ENCODE measurements around the gene NKAPD1. TPM values are rescaled to one million over a fixed set of nuclear protein-coding genes. Genes with fewer than 3 reads are reported as not detected.

The NKAPD1 gene
- total and polyA plus RNA-seq, 2 experiments from 2014 or later, result 26.1 to 39.4 TPM

DNA sequence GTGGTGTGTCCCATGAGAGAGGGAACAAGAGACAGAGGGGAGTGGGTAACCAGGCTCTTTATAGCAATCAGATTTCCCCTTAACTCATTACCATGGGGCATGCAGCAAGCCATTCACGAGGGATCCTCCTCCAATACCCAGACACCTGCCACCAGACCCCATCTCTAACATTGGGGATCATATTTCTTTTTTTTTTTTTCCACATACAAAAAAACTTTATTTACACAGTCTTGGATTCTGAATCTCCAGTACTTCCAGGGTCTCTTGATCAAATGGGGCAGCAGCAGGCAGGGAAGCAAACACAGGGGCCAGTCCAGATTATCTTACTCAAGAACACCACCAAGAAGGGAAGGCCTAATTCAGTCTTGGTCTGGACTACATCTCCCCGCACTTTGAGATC, 44.6 kb upstream of the NKAPD1 start:
- no peaks in the 10 kb centered on the region for H3K9me3 ChIP-seq (ENCODE audit: low read depth)
- 88 to 100% methylated on average over 2 of the region's 2 CpGs for WGBS, 2 experiments (ENCODE audit: low coverage in 1 of 2, low lambda C conversion rate in 2 of 2, missing lambda C conversion rate in 2 of 2)
- TF ChIP-seq EZH2 (IDR thresholded peaks at IDR 0.05; ENCODE audit: insufficient read depth, poor library complexity, severe bottlenecking) (no peak), EZH2phosphoT487 (IDR thresholded peaks at IDR 0.05; ENCODE audit: insufficient read depth, low read depth) (no peak)
- H3K9me2 ChIP-seq (ENCODE audit: insufficient read depth), result no peaks in the 10 kb centered on the region
- H3F3A ChIP-seq (ENCODE audit: insufficient read depth), result peaks cover 1% of the 10 kb centered on the region; the same call in 1 of the 2 replicates
- no peak overlapping the region for H3K4me3 ChIP-seq
- no peaks in the 10 kb centered on the region for H3K27me3 ChIP-seq (replicated peaks; ENCODE audit: insufficient read depth)
- peaks cover 14% of the 10 kb centered on the region for H3K79me2 ChIP-seq (ENCODE audit: insufficient read depth)
- no peaks in the 10 kb centered on the region for H4K20me1 ChIP-seq (ENCODE audit: insufficient read depth)
- no peak overlapping the region for H3K27ac ChIP-seq
- H2AFZ ChIP-seq, result no peak overlapping the region
- in situ Hi-C loops (cut with MboI), result no loop called here
- H3K36me3 ChIP-seq (ENCODE audit: low read depth), result peaks cover 32% of the 10 kb centered on the region
- no peak for DNase-seq
- 0 out of 2 replicates have a peak, but pooled peaks cover under 1% of the 10 kb centered on the region for H3K4me1 ChIP-seq (ENCODE audit: insufficient read depth)
- H3K4me2 ChIP-seq (ENCODE audit: unreplicated experiment), result no peak overlapping the region
- no peak overlapping the region for H3K9ac ChIP-seq

- Histone ChIP-seq H4K20me1 (ENCODE audit: insufficient read depth) (no peaks in the 10 kb centered on the region), H3F3A (ENCODE audit: insufficient read depth) (no peaks in the 10 kb centered on the region), H3K36me3 (ENCODE audit: low read depth) (peaks cover 41% of the 10 kb centered on the region), H3K27ac (no peak overlapping the region), H3K4me1 (ENCODE audit: insufficient read depth) (no peaks in the 10 kb centered on the region), H3K4me3 (no peak overlapping the region), H2AFZ (no peak overlapping the region), H3K9me2 (ENCODE audit: insufficient read depth) (no peaks in the 10 kb centered on the region), H3K4me2 (ENCODE audit: unreplicated experiment) (no peak overlapping the region), H3K27me3 (replicated peaks; ENCODE audit: insufficient read depth) (no peaks in the 10 kb centered on the region), H3K9ac (no peak overlapping the region), H3K9me3 (ENCODE audit: low read depth) (no peaks in the 10 kb centered on the region), H3K79me2 (ENCODE audit: insufficient read depth) (peaks cover 9% of the 10 kb centered on the region; the same call in 1 of the 2 replicates)
- in situ Hi-C loops (cut with MboI), result no loop called here
- WGBS, 2 experiments (ENCODE audit: low coverage in 1 of 2, low lambda C conversion rate in 2 of 2, missing lambda C conversion rate in 2 of 2), result 97% methylated on average over 3 of the region's 3 CpGs
- TF ChIP-seq EZH2phosphoT487 (IDR thresholded peaks at IDR 0.05; ENCODE audit: insufficient read depth, low read depth) (no peak), EZH2 (IDR thresholded peaks at IDR 0.05; ENCODE audit: insufficient read depth, poor library complexity, severe bottlenecking) (no peak)
- no peak for DNase-seq
Observed at GRCh38 chr11:112033902-112034301, 40.2 kb upstream of the NKAPD1 start.

GRCh38 chr11:112037527-112037926, 36.6 kb upstream of the NKAPD1 start:
- H3K79me2 ChIP-seq (ENCODE audit: insufficient read depth), result no peaks in the 10 kb centered on the region
- DNase-seq, result no peak
- in situ Hi-C loops (cut with MboI), result no loop called here
- no peak overlapping the region for H3K4me2 ChIP-seq (ENCODE audit: unreplicated experiment)
- H3K9me3 ChIP-seq (ENCODE audit: low read depth), result no peaks in the 10 kb centered on the region
- peaks cover 6% of the 10 kb centered on the region for H3K4me1 ChIP-seq (ENCODE audit: insufficient read depth)
- H3K9me2 ChIP-seq (ENCODE audit: insufficient read depth), result no peaks in the 10 kb centered on the region
- no peaks in the 10 kb centered on the region for H3K27me3 ChIP-seq (replicated peaks; ENCODE audit: insufficient read depth)
- no peak overlapping the region for H3K9ac ChIP-seq
- no peak overlapping the region for H3K27ac ChIP-seq
- no peaks in the 10 kb centered on the region for H4K20me1 ChIP-seq (ENCODE audit: insufficient read depth)
- TF ChIP-seq EZH2 (IDR thresholded peaks at IDR 0.05; ENCODE audit: insufficient read depth, poor library complexity, severe bottlenecking) (no peak), EZH2phosphoT487 (IDR thresholded peaks at IDR 0.05; ENCODE audit: insufficient read depth, low read depth) (no peak)
- no peak overlapping the region for H3K4me3 ChIP-seq
- peaks cover 20% of the 10 kb centered on the region for H3F3A ChIP-seq (ENCODE audit: insufficient read depth)
- H2AFZ ChIP-seq, result no peak overlapping the region
- peaks cover 25% of the 10 kb centered on the region; the same call in 1 of the 2 replicates for H3K36me3 ChIP-seq (ENCODE audit: low read depth)

DNA sequence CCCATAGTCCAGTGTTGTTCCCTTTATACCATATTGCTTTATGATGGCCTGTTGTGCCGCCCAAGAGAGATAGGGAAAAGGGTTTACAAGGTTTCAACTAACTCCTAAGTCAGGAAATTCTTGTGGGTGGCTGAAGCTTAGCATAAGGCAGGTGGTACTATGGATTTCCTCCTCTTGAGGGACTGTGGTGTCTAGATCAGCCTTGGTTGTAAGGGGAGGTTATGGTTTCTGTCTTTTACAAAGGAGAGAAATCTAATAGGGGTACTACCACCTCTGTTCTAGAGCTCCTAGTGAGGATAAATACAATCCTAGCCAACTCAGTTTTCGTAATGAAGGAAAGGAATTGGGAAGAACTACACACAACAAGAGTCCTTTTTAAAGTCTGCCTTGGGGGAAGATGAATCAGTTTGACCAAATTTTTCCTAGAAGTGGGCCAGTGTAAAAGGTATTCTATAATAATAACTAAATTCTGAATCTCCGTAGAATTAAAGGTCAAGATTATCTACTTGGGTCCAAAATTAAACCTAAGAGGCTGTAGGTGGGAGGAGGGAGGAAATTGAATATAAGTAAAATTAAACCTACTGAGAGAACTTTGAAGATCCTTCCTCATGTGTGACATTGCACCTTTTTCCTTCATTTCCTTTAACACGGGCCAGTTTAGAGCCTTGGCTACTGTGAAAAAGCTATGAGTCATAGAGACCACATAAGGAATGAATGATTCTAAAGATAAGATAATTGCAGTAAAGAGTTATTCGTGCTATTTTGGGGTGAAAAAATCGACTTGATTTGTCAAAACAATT, 31.7 kb upstream of the NKAPD1 start:
- no peaks in the 10 kb centered on the region for H3K79me2 ChIP-seq (ENCODE audit: insufficient read depth)
- H4K20me1 ChIP-seq (ENCODE audit: insufficient read depth), result no peaks in the 10 kb centered on the region
- no peak overlapping the region for H2AFZ ChIP-seq
- no peaks in the 10 kb centered on the region for H3K9me2 ChIP-seq (ENCODE audit: insufficient read depth)
- H3K9me3 ChIP-seq (ENCODE audit: low read depth), result no peaks in the 10 kb centered on the region
- TF ChIP-seq EZH2phosphoT487 (IDR thresholded peaks at IDR 0.05; ENCODE audit: insufficient read depth, low read depth) (no peak), EZH2 (IDR thresholded peaks at IDR 0.05; ENCODE audit: insufficient read depth, poor library complexity, severe bottlenecking) (no peak)
- H3K4me1 ChIP-seq (ENCODE audit: insufficient read depth), result peaks cover 11% of the 10 kb centered on the region
- H3K27ac ChIP-seq, result peak overlapping the region; percentile 52
- in situ Hi-C loops (cut with MboI), result no loop called here
- 51 to 52% methylated on average over 6 of the region's 6 CpGs for WGBS, 2 experiments (ENCODE audit: low coverage in 1 of 2, low lambda C conversion rate in 2 of 2, missing lambda C conversion rate in 2 of 2)
- H3K9ac ChIP-seq, result no peak overlapping the region
- H3K36me3 ChIP-seq (ENCODE audit: low read depth), result peaks cover 39% of the 10 kb centered on the region; the same call in 1 of the 2 replicates
- H3K4me2 ChIP-seq (ENCODE audit: unreplicated experiment), result no peak overlapping the region
- DNase-seq, result peak; percentile 82
- peaks cover 27% of the 10 kb centered on the region for H3F3A ChIP-seq (ENCODE audit: insufficient read depth)
- no peaks in the 10 kb centered on the region for H3K27me3 ChIP-seq (replicated peaks; ENCODE audit: insufficient read depth)
- no peak overlapping the region for H3K4me3 ChIP-seq
